HEK293 (cell line): ENCODE results near the gene PLAU.

Experiments
- GLIS2 ChIP-seq: fragments of 450-650 bp; formaldehyde crosslinking; IDR thresholded peaks from 2 replicates; pipeline ENCODE4 v1.5.1; 2016; ENCODE audit warnings: missing biosample characterization, missing genetic modification characterization
- HIC1 ChIP-seq: fragments of 450-650 bp; formaldehyde crosslinking; IDR thresholded peaks from 2 replicates; pipeline ENCODE4 v1.5.1; 2016; ENCODE audit warnings: missing biosample characterization, missing genetic modification characterization
- INSM2 ChIP-seq: fragments of 450-650 bp; formaldehyde crosslinking; IDR thresholded peaks from 2 replicates; pipeline ENCODE4 v1.5.1; 2016; ENCODE audit warnings: missing biosample characterization, missing genetic modification characterization
- KLF17 ChIP-seq: fragments of 450-650 bp; formaldehyde crosslinking; IDR thresholded peaks from 2 replicates; pipeline ENCODE4 v1.5.1; 2016; ENCODE audit warnings: missing biosample characterization, missing genetic modification characterization
- KLF9 ChIP-seq: fragments of 450-650 bp; formaldehyde crosslinking; IDR thresholded peaks from 2 replicates; pipeline ENCODE4 v1.5.1; 2016; ENCODE audit warnings: missing biosample characterization, missing genetic modification characterization, low read depth
- MZF1 ChIP-seq: fragments of 450-650 bp; formaldehyde crosslinking; IDR thresholded peaks from 2 replicates; pipeline ENCODE4 v1.5.1; 2017; ENCODE audit warnings: missing biosample characterization, missing genetic modification characterization, borderline replicate concordance
- PRDM10 ChIP-seq: fragments of 450-650 bp; formaldehyde crosslinking; IDR thresholded peaks from 2 replicates; pipeline ENCODE4 v1.5.1; 2016; ENCODE audit warnings: missing biosample characterization, missing genetic modification characterization
- YY1 ChIP-seq: fragments of 450-650 bp; formaldehyde crosslinking; IDR thresholded peaks from 2 replicates; pipeline ENCODE4 v1.5.1; 2018; ENCODE audit warnings: missing biosample characterization, missing genetic modification characterization
- ZBTB11 ChIP-seq: fragments of 450-650 bp; formaldehyde crosslinking; conservative IDR thresholded peaks from 2 replicates; pipeline ENCODE4 v1.5.1; 2016; ENCODE audit warnings: low read depth, missing biosample characterization, missing genetic modification characterization
- ZBTB21 ChIP-seq: fragments of 450-650 bp; formaldehyde crosslinking; IDR thresholded peaks from 2 replicates; pipeline ENCODE4 v1.5.1; 2017; ENCODE audit warnings: missing biosample characterization, missing genetic modification characterization
- ZIC2 ChIP-seq: fragments of 450-650 bp; formaldehyde crosslinking; IDR thresholded peaks from 2 replicates; pipeline ENCODE4 v1.5.1; 2016; ENCODE audit warnings: missing biosample characterization, missing genetic modification characterization
- ZNF274 ChIP-seq, 2 experiments: fragments of 200-500 bp in 1 of 2; fragments of 450-650 bp in 1 of 2; sonication (Bioruptor generic) in 1 of 2; formaldehyde crosslinking in 1 of 2; IDR thresholded peaks; 2 replicates each; pipeline versions ENCODE4 v1.5.1 to v1.6.1; 2014 to 2016; ENCODE audit warnings: borderline replicate concordance in 1 of 2, inconsistent platforms in 1 of 2, low read length in 1 of 2, missing biosample characterization in 1 of 2, missing genetic modification characterization in 1 of 2
- ZNF366 ChIP-seq: fragments of 450-650 bp; formaldehyde crosslinking; conservative IDR thresholded peaks from 2 replicates; pipeline ENCODE4 v1.5.1; 2016; ENCODE audit warnings: missing biosample characterization, missing genetic modification characterization
- ZNF37A ChIP-seq: fragments of 450-650 bp; IDR thresholded peaks from 2 replicates; pipeline ENCODE4 v1.5.1; 2018; ENCODE audit warnings: missing biosample characterization, missing genetic modification characterization
- ZNF394 ChIP-seq: fragments of 450-650 bp; formaldehyde crosslinking; IDR thresholded peaks from 2 replicates; pipeline ENCODE4 v1.5.1; 2016; ENCODE audit warnings: missing biosample characterization, missing genetic modification characterization, mild to moderate bottlenecking, moderate library complexity, borderline replicate concordance
- ZNF473 ChIP-seq: fragments of 450-650 bp; formaldehyde crosslinking; IDR thresholded peaks from 2 replicates; pipeline ENCODE4 v1.5.1; 2017; ENCODE audit warnings: missing biosample characterization, missing genetic modification characterization
- ZNF501 ChIP-seq: fragments of 450-650 bp; formaldehyde crosslinking; IDR thresholded peaks from 2 replicates; pipeline ENCODE4 v1.5.1; 2016; ENCODE audit warnings: missing biosample characterization, missing genetic modification characterization
- ZNF510 ChIP-seq: fragments of 450-650 bp; formaldehyde crosslinking; IDR thresholded peaks from 2 replicates; pipeline ENCODE4 v1.5.1; 2018; ENCODE audit warnings: mild to moderate bottlenecking, missing genetic modification characterization, missing biosample characterization; ENCODE audit not compliant: insufficient replicate concordance
- ZNF658 ChIP-seq: fragments of 450-650 bp; formaldehyde crosslinking; IDR thresholded peaks from 2 replicates; pipeline ENCODE4; 2016; ENCODE audit warnings: missing biosample characterization, missing genetic modification characterization
- ZNF692 ChIP-seq: fragments of 450-650 bp; formaldehyde crosslinking; IDR thresholded peaks from 2 replicates; pipeline ENCODE4 v1.5.1; 2016; ENCODE audit warnings: missing biosample characterization, missing genetic modification characterization
- ZNF747 ChIP-seq: fragments of 450-650 bp; formaldehyde crosslinking; IDR thresholded peaks from 2 replicates; pipeline ENCODE4 v1.5.1; 2016; ENCODE audit warnings: missing biosample characterization, missing genetic modification characterization
- ZSCAN30 ChIP-seq: fragments of 450-650 bp; IDR thresholded peaks from 2 replicates; pipeline ENCODE4 v1.5.1; 2018; ENCODE audit warnings: missing biosample characterization, mild to moderate bottlenecking, missing genetic modification characterization, moderate library complexity

PLAU gene

GRCh38 chr10:73879296-73880173, 31.4 kb upstream of the PLAU start (continued):
- peak; percentile 37; the same call in 1 of the 2 replicates for TF ChIP-seq HIC1 (tag by site-specific recombination)
- peak; percentile 71; the same call in 1 of the 2 replicates for TF ChIP-seq INSM2 (tag by site-specific recombination)
- TF ChIP-seq KLF17 (tag by site-specific recombination), result peak; percentile 98
- peak; percentile 27; the same call in 1 of the 2 replicates for TF ChIP-seq ZSCAN30 (tag by site-specific recombination)
- no peak for TF ChIP-seq YY1
- peak; percentile 97 for TF ChIP-seq ZBTB21
- peak; percentile 67 for TF ChIP-seq ZIC2
- TF ChIP-seq ZNF366, result peak; percentile 85
- TF ChIP-seq PRDM10, result peak; percentile 45; the same call in 1 of the 2 replicates
- TF ChIP-seq ZNF692, result 0 out of 2 replicates have a peak, but pooled peaks have one; percentile 49
- no peak; the same call in 1 of the 2 replicates for TF ChIP-seq MZF1 (tag by site-specific recombination)
- no peak for TF ChIP-seq ZNF473 (tag by site-specific recombination)
- no peak for TF ChIP-seq ZNF37A (tag by site-specific recombination)
- TF ChIP-seq ZNF274 (IDR thresholded peaks at IDR 0.05; ENCODE audit: low read length), result no peak
- no peak for TF ChIP-seq ZNF274 (tag by site-specific recombination; IDR thresholded peaks at IDR 0.05; ENCODE audit: borderline replicate concordance)
- TF ChIP-seq ZNF658 (tag by site-specific recombination), result peak; percentile 13; the same call in 1 of the 2 replicates
- TF ChIP-seq ZNF510 (tag by site-specific recombination), result no peak
- TF ChIP-seq ZNF501 (tag by site-specific recombination), result peak; percentile 41; the same call in 1 of the 2 replicates
- TF ChIP-seq GLIS2, result peak; percentile 76
- TF ChIP-seq KLF9, result peak; percentile 72
- peak; percentile 75 for TF ChIP-seq ZNF394 (tag by site-specific recombination)
- no peak for TF ChIP-seq ZBTB11
- TF ChIP-seq ZNF747 (tag by site-specific recombination), result no peak
